Ovary (tissue), 9 donors: Measurements from ENCODE around the gene SLC25A41. TPM values are rescaled to one million over a fixed set of nuclear protein-coding genes. Genes with fewer than 3 reads are reported as not detected.

Source experiments
- DNase-seq, 5 donors: peaks; one replicate each; pipeline ENCODE4 v3.0.0-alpha.2; 2019 to 2020
- H3K27ac ChIP-seq, 2 donors: fragments of 200-600 bp; one replicate each; pipeline versions ENCODE4 v1.5.1 to v1.8.0; 2019 to 2022
- H3K27me3 ChIP-seq: fragments of 200-600 bp; one replicate; pipeline ENCODE4 v1.8.0; 2022
- H3K36me3 ChIP-seq: fragments of 200-600 bp; sonication (generic); one replicate; pipeline ENCODE4 v1.5.1; 2019
- H3K4me1 ChIP-seq: one replicate; pipeline ENCODE4 v1.8.1; 2013; ENCODE audit warnings: mild to moderate bottlenecking, moderate library complexity; ENCODE audit not compliant: insufficient read depth
- H3K4me3 ChIP-seq: fragments of 200-600 bp; sonication (generic); one replicate; pipeline ENCODE4 v1.5.1; 2017
- H3K9me3 ChIP-seq, 2 donors: fragments of 200-600 bp in 1 of 2; sonication (generic) in 1 of 2; one replicate each; pipeline versions ENCODE4 v1.5.1 to v1.8.1; 2013 to 2019; ENCODE audit warnings: mild to moderate bottlenecking in 1 of 2, moderate library complexity in 1 of 2
- EP300 ChIP-seq: sonication (generic); formaldehyde crosslinking; IDR thresholded peaks from one replicate; pipeline ENCODE4 v1.6.1; 2017; ENCODE audit warnings: antibody characterized with exemption
- POLR2A ChIP-seq: fragments of 450-650 bp; IDR thresholded peaks from one replicate; pipeline ENCODE4 v1.6.1; 2017; ENCODE audit warnings: antibody characterized with exemption, mild to moderate bottlenecking, moderate library complexity
- WGBS, 3 donors: extraction: QIAGEN DNeasy Blood & Tissue Kit in 1 of 3; methylation state at CpG; one replicate each; pipeline versions ENCODE4 v1.1.5 to v1.1.7; 2013 to 2017; 5-methylcytosine and 5-hydroxymethylcytosine counted together
- intact Hi-C, 4 donors: fragments of 100-400 bp; cut with DNase I; formaldehyde crosslinking; loops; one replicate each; pipeline versions ENCODE4 v1.11.0 to v1.15.1; 2022 to 2023
- polyA plus RNA-seq, 2 donors: library from polyadenylated mRNA; stranded (reverse); fragments of 200-250 nt in 1 of 2; fragments of 350-450 nt in 1 of 2; fragmentation: Illumina TruSeq in 1 of 2; extraction: RNeasy Lipid Tissue Mini Kit (QIAGEN cat#74804) in 1 of 2; gene quantifications; one replicate each; pipeline ENCODE4 v1.2.3, GENCODE V29; 2013 to 2014
- total RNA-seq, 7 donors: library from RNA; depleted of rRNA in 2 of 7; stranded (reverse); fragments of >200 nt in 2 of 7; fragmentation: NEBNext Ultra II Directional in 3 of 7; extraction: Animal tissue kit (Norgen Biotek cat#: 25700) in 3 of 7; gene quantifications; one replicate each; pipeline versions ENCODE4 v1.1.0 to v1.2.4, GENCODE V29; 2016 to 2023
- TF ChIP-seq, protein P1 (sequence below), 3 donors: fragments of 450-650 bp in 2 of 3; fragments of 200-600 bp in 1 of 3; IDR thresholded peaks; one replicate each; pipeline versions ENCODE4 v1.5.1 to v1.8.0; 2016 to 2022; ENCODE audit warnings: antibody characterized with exemption in 3 of 3, mild to moderate bottlenecking in 1 of 3
- donor health status: DM: no; HTN: no; CAD: no; lungs with moderate emphysema.
- donor health status: DM: no; HTN: no; CAD: no.
- donor health status: Bipolar disorder and iron deficiency.
- donor health status: DM: yes; HTN: yes; CAD: no.
- donor health status: DM: no; HTN: no; CAD: no.
- donor health status: DM: yes; HTN: yes; CAD: no.

SLC25A41 gene
- total and polyA plus RNA-seq, 9 donors, result 0.20 to 0.52 (median 0.40) TPM; not detected in 5

DNA sequence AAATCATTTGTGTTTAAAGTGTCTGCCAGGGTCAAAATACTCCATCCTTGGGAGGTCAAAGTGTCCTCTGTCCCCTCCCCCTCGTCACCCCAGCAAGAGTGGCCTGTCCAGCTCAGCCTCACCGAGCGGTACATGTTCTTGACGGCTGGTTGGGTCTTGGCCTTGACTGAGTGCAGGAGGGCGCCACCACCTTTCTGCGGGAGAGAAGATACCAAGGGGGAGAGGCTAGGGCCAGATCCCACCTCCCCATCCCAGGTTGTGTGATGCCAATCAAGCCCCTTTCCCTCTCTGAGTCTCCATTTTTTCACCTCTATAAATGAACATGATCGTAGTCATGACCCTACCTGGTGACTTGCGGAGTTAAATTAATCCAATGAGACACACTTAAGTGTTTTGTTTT, 36.6 kb upstream of the SLC25A41 start:
- no peak for TF ChIP-seq EP300
- TF ChIP-seq POLR2A, result no peak
- TF ChIP-seq, protein P1, sequence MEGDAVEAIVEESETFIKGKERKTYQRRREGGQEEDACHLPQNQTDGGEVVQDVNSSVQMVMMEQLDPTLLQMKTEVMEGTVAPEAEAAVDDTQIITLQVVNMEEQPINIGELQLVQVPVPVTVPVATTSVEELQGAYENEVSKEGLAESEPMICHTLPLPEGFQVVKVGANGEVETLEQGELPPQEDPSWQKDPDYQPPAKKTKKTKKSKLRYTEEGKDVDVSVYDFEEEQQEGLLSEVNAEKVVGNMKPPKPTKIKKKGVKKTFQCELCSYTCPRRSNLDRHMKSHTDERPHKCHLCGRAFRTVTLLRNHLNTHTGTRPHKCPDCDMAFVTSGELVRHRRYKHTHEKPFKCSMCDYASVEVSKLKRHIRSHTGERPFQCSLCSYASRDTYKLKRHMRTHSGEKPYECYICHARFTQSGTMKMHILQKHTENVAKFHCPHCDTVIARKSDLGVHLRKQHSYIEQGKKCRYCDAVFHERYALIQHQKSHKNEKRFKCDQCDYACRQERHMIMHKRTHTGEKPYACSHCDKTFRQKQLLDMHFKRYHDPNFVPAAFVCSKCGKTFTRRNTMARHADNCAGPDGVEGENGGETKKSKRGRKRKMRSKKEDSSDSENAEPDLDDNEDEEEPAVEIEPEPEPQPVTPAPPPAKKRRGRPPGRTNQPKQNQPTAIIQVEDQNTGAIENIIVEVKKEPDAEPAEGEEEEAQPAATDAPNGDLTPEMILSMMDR (IDR thresholded peaks at IDR 0.05), result no peak
- H3K4me1 ChIP-seq, result no peaks in the 10 kb centered on the region
- no peaks in the 10 kb centered on the region for H3K27me3 ChIP-seq
- H3K4me3 ChIP-seq, result no peak overlapping the region
- no peak overlapping the region for H3K27ac ChIP-seq
- no peak for DNase-seq
- intact Hi-C loops, result no loop called here
- WGBS, 3 donors, result 42 to 49% (median 46%) methylated on average over 8 of the region's 8 CpGs
- no peaks in the 10 kb centered on the region for H3K36me3 ChIP-seq
- H3K9me3 ChIP-seq, result no peaks in the 10 kb centered on the region

DNA sequence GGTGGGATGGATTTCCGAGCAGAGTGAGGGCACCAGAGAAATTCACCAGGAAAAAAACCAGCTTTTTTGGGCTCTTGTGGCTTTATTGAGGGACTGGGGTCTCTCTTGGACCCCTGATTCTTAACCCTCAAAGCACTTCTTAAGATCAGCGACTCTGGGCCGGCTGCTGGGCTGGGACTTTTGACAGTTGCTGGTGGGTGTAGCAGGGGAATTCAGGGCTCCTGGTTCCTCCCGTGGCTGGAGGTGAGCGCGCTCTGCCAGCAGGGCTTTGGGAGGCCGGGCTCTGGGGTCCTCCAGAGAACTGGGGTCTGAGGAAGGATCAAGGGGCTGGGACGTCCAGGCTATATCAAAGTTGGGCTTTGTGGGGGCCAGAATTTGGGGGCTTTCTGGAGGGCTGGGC, 33.8 kb upstream of the SLC25A41 start:
- no peak overlapping the region for H3K4me3 ChIP-seq
- intact Hi-C loops, result no loop called here
- no peak for DNase-seq
- WGBS, 3 donors, result 66 to 78% (median 72%) methylated on average over 8 of the region's 8 CpGs
- no peaks in the 10 kb centered on the region for H3K9me3 ChIP-seq
- H3K36me3 ChIP-seq, result no peaks in the 10 kb centered on the region
- H3K27ac ChIP-seq, result no peak overlapping the region
- TF ChIP-seq POLR2A, result no peak
- TF ChIP-seq, protein P1 (IDR thresholded peaks at IDR 0.05), result no peak
- TF ChIP-seq EP300, result no peak
- H3K4me1 ChIP-seq, result no peaks in the 10 kb centered on the region
- H3K27me3 ChIP-seq, result no peaks in the 10 kb centered on the region

DNA sequence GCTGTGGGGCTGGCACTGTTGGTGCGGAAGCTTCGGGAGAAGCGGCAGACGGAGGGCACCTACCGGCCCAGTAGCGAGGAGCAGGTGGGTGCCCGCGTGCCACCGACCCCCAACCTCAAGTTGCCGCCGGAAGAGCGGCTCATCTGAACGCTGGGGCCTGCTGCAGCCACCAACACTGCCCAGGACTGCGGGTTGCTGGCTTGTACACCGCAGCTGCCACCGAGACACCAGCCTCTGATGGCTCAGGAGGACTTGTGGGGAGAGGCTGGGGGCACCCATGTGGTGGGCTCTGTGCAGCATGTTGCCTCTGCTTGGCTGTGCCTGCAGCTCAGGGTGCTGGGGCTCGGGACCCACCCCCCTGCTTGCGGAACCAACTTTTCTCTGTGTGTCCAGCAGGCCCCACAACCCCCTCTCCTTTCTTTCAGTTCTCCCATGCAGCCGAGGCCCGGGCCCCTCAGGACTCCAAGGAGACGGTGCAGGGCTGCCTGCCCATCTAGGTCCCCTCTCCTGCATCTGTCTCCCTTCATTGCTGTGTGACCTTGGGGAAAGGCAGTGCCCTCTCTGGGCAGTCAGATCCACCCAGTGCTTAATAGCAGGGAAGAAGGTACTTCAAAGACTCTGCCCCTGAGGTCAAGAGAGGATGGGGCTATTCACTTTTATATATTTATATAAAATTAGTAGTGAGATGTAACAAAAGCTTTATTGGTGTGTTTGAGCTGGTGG, 33.1 kb upstream of the SLC25A41 start:
- H3K9me3 ChIP-seq, result no peaks in the 10 kb centered on the region
- H3K27ac ChIP-seq, result no peak overlapping the region
- intact Hi-C loops, result no loop called here
- no peaks in the 10 kb centered on the region for H3K36me3 ChIP-seq
- no peaks in the 10 kb centered on the region for H3K27me3 ChIP-seq
- no peak overlapping the region for H3K4me3 ChIP-seq
- no peaks in the 10 kb centered on the region for H3K4me1 ChIP-seq
- no peak for DNase-seq
- WGBS, 3 donors, result 87 to 89% (median 89%) methylated on average over 21 of the region's 21 CpGs
- TF ChIP-seq, protein P1 (IDR thresholded peaks at IDR 0.05), result no peak
- TF ChIP-seq EP300 (no peak), POLR2A (no peak)

DNA sequence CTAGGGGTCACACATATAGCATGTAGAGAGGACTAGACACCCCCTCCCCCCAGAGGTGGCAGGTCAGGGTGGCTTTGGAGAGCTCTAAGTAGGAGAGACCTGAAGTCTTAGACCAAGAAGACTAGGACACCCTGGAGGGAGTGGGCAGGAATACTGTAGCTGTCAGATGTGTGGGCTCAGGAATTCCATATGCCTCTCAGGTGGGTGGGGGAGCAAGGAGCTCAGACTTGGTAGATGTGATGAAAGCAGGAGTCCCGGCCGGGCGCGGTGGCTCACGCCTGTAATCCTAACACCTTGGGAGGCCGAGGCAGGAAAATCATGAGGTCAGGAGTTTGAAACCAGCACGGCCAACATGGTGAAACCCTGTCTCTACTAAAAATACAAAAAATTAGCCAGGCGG, 32.1 kb upstream of the SLC25A41 start:
- Histone ChIP-seq H3K4me1 (peaks cover under 1% of the 10 kb centered on the region), H3K27me3 (no peaks in the 10 kb centered on the region), H3K9me3 (no peaks in the 10 kb centered on the region), H3K27ac (no peak overlapping the region), H3K36me3 (no peaks in the 10 kb centered on the region), H3K4me3 (no peak overlapping the region)
- 89 to 92% (median 90%) methylated on average over 8 of the region's 8 CpGs for WGBS, 3 donors
- TF ChIP-seq, protein P1 (IDR thresholded peaks at IDR 0.05), result no peak
- TF ChIP-seq EP300, result no peak
- no peak for DNase-seq
- intact Hi-C loops, result no loop called here
